NCI-H1417 treated with DMSO at 0.1 percent for 48 hours (cell line): ENCODE measurements around the gene TEDC2.
A peak's percentile ranks its signal among the peaks of the same experiment; 100 is the strongest.

Experiments
- DNase-seq: peaks from one replicate; lab custom pipeline; 2025; lab: John Stamatoyannopoulos, UW

Gene TEDC2

DNA sequence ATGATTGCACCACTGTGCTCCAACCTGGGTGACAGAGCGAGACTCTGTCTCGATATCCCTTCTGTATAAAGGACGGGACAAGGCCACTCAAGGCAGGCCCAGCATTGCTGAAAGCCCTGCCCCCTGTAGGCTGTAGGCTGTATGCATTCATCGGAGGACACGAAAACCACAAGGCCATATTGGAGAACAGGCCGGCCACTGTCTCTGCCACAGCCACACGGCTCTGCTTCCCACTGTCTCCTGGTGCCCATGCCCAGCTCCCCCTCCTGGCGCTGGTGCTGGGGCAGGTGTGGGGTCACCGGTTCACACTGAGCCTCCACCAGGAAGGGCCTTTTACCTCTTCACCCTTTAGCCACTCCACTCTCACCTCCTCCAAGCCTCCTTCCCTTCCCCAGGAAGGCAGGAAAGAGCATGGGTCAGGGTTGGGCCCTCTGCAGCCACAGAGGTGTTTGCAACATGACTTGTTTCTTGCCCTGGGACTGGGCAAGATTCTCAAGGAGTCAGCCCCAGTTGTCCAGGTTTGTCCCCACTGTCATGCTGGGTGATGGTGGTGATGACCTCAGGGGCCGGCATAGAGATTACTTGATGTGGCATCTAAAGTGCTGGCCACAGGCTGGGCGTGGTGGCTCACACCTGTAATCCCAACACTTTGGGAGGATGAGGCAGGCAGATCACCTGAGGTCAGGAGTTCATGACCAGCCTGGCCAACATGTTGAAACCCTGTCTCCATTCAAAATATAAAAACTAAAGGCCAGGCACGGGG, 5.9 kb downstream of the TEDC2 start:
- no peak for DNase-seq

- DNase-seq = no peak
Observed at GRCh38 chr16:2466667-2467527, 7.0 kb downstream of the TEDC2 start.

- DNase-seq = peak; percentile 15
Observed at GRCh38 chr16:2467528-2468232, 7.8 kb downstream of the TEDC2 start.

- no peak for DNase-seq
Observed at GRCh38 chr16:2468233-2468724, 8.4 kb downstream of the TEDC2 start.

GRCh38 chr16:2468725-2469398, 9.0 kb downstream of the TEDC2 start:
- DNase-seq = peak; percentile 68

DNA sequence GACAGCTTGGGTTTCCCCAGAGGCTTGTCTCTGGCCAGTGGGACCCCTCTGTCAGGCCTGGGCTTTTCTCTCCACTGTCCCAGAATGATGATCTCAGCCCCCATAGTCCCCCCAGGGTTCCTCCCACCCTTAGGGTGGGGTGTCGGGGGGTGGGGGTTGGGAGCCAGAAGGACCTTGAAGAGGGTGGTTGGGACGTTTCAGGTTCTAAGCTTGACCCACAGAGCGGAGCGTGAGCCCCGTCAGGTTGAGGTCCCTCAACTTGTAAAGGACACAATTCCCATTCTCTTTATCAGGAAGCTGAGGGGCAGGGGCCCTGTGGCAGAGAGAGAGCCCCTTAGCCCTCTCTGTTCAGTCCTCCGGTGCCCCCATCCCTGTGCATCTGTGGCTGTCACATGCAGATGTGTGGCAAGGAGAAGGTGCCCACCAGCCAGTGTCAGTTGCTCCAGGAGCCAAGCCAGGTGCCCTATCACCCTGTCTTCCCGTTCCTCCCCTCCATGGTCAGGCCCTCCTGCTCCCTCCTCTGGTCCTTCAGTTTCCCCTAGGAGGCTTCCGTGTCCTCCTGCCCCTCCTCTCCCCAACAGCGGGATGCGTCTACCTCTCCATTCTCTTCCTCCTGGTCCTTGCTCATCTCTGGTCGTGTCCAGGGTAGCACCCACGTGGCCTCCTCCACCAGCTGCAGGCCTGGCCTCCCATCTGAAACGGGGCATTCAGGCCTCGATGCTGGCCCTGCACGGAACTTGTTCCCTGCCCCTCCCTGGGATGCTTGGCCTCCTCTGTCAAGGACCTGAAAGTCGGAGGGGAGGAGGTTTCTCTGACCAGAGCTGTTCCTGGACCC, 9.7 kb downstream of the TEDC2 start:
- DNase-seq = no peak

DNA sequence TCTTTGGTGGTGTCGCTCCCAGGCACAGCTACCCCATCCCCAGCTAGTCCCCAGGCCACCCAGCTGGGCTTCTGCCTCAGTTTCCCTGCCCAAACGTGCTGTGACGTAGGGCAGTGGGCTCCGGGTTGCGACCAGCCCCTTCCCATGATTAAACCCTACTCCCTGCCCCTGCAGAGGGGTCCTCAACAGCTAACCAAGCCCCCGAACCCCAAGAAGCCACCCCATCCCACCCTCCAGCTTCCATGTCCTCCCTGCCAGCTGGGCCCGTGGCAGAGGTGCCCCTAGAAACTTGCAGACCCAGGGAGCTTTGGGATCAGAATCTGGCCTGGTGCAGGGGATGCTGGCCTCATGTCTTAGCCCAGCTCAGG, 10.3 kb downstream of the TEDC2 start:
- DNase-seq = no peak

GRCh38 chr16:2470603-2471015, 10.7 kb downstream of the TEDC2 start:
- no peak for DNase-seq

DNA sequence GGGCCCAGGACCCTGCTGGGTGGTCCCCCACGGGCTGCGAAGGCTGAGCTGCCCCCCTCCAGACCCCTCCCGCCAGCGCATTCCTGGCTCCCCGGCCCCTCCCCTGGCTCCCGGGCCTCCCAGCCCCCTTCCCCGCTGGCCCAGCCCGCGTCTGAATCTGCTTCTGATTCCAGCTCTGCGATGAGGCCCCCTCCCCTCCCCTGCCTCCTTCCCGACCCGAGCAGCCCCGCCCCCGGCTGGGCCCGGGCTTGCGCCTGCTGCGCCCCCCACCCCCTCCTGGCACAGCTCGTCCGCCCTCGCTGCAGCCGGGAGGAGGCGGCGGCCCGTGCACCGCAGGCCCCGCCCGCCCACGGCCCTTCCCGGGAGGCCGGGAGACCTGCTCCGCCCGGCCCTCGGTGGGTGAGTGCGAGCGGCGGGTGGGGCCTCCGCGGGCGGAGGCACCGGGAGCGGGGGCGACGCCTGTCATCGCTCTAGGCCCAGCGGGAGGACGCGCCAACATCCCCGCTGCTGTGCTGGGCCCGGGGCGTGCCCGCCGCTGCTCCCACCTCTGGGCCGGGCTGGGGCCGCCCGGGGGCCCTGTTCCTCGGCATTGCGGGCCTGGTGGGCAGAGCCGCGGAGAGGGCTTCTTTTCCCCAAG, 11.2 kb downstream of the TEDC2 start, which contains the start of gene NTN3:
Gene NTN3 (plus strand): TSS at position 282 of the 637 bp plus-strand sequence. CDS start 405 bp downstream, outside the sequence.
- no peak for DNase-seq

DNA sequence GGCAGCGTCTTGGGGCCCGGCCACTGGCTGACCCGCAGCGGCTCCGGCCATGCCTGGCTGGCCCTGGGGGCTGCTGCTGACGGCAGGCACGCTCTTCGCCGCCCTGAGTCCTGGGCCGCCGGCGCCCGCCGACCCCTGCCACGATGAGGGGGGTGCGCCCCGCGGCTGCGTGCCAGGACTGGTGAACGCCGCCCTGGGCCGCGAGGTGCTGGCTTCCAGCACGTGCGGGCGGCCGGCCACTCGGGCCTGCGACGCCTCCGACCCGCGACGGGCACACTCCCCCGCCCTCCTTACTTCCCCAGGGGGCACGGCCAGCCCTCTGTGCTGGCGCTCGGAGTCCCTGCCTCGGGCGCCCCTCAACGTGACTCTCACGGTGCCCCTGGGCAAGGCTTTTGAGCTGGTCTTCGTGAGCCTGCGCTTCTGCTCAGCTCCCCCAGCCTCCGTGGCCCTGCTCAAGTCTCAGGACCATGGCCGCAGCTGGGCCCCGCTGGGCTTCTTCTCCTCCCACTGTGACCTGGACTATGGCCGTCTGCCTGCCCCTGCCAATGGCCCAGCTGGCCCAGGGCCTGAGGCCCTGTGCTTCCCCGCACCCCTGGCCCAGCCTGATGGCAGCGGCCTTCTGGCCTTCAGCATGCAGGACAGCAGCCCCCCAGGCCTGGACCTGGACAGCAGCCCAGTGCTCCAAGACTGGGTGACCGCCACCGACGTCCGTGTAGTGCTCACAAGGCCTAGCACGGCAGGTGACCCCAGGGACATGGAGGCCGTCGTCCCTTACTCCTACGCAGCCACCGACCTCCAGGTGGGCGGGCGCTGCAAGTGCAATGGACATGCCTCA, 12.0 kb downstream of the TEDC2 start:
- DNase-seq = no peak

- no peak for DNase-seq
Observed at GRCh38 chr16:2472488-2472864, 12.6 kb downstream of the TEDC2 start.

DNA sequence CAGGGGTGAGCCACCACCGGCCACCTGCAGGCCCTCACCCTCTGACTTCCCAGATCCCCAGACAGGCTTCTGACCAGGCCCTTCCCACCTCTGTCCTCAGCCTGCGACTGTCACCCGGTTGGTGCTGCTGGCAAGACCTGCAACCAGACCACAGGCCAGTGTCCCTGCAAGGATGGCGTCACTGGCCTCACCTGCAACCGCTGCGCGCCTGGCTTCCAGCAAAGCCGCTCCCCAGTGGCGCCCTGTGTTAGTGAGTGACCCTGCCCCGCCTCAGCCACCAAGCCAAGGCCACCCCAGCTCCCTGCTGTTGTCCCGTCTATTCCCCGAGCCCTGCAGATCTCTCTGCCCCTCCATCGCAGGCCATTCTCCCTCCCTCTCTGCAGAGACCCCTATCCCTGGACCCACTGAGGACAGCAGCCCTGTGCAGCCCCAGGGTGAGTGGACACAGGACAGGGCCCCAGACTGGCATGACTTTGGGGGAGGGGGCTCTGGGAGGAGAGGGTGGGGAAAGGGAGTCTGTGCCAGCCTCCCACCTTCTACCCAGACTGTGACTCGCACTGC, 13.1 kb downstream of the TEDC2 start:
- no peak for DNase-seq

DNA sequence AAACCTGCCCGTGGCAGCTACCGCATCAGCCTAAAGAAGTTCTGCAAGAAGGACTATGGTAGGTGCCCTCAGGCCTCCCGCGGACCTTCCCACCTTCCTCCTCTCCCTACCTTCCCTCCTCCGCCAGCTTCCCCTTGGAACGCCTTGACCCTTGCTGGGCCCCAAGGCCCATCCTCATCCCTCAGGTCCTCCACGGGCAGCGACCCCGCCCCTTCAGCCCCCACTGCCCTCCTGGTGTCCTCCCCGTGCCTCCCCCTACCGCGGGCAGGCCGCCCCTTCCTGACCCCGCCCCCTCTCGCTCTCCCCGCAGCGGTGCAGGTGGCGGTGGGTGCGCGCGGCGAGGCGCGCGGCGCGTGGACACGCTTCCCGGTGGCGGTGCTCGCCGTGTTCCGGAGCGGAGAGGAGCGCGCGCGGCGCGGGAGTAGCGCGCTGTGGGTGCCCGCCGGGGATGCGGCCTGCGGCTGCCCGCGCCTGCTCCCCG, 13.6 kb downstream of the TEDC2 start:
- DNase-seq = no peak

DNA sequence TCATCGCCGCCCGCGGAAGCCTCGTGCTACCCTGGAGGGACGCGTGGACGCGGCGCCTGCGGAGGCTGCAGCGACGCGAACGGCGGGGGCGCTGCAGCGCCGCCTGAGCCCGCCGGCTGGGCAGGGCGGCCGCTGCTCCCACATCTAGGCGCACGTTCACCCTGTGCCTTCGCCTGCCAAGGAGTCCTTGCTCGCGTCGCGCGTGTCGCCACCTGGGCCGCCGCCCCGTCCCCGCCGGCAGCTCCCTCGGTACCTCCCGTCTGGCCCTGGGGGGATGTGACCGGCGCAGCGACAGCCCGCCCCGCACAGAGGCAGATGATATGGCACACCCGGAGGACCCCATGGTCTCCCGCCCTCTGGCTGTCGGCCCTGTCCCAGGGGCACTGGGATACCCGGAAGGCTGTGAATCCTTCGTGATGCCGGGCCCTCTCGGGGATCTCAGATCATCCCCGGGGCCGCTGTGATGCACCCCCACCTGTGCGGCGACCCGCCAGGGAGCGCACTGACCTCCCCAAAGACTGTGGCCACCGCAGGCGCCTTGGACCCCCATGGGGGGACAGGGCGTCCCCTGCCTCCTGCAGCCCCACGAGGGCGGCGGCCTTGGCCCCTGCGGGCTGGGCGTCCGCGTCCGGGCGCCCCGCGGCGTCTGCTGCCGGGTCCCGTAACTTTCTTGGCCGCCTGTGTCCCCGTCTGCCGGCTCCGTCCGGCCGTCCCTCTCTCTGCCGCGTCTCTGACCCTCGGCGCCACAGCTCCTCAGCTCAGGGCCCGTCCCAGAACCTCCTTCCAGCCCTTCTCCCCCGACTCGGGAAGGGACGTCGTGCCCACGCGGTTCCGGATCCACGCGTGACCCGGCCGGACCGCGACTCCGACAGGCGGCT, 14.3 kb downstream of the TEDC2 start:
- DNase-seq = no peak

GRCh38 chr16:2474877-2475412, 15.0 kb downstream of the TEDC2 start, which contains the start of gene TBC1D24:
Gene TBC1D24, plus strand, starts transcription at chr16:2475127. Its CDS starts 21,022 bp downstream, at chr16:2496149.
- peak; percentile 37 for DNase-seq

DNA sequence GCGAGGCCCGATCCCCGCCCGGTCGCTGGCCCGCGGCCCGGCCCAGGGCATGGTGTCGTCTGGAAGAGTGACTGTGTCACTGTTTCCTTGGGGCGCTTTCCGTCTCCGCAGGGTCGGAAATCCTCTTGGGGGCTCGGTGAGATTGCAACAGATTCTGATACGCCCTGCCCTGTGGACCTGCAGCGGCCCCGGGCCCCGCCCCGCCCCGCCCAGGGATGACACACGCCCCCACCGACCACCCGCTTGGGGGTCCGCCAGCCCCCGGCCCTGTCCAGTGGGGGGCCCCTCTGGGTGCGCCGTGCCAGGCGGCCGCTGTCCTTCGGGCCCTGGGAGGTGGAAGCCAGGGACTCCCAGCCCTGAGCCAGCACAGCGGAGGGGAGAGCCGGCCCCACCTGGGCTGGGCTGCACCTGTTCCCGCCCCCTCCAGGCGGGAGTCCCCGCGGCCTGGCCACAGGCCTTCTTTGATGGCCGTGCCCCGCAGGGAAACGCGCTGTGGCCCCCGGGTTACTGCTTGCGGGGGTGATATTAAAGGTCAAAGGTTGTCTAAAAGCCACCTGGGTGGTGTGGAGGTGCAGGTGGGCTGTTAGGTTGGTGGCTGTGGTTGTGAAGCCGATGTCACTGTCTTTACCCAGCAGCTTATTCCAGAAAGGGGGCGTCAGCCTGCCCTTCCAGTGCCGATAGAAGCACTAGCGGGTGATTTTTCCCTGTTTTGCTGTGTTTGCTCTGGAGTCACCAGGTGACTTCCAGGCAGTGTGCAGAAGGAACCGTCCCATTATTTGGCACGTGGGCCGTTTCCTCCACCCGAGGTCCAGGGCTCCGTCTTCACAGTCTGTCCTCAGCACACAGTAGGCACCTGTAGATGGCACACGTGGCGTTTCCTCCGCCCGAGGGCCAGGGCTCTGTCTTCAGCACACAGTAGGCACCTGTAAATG, 15.8 kb downstream of the TEDC2 start:
- DNase-seq = no peak
